K562 (cell line): ENCODE data around the gene ELMOD1. TPM values are rescaled to one million over a fixed set of nuclear protein-coding genes. Genes with fewer than 3 reads are reported as not detected.

Source experiments
- CBFA2T3 ChIP-seq: fragments of 450-650 bp; IDR thresholded peaks from 2 replicates; pipeline ENCODE4 v1.6.1; 2017
- CBX1 ChIP-seq: sonication (generic); IDR thresholded peaks from 2 replicates; pipeline ENCODE4 v1.6.1; 2016; ENCODE audit warnings: antibody characterized with exemption, low read depth, mild to moderate bottlenecking
- CBX3 ChIP-seq, 2 experiments: IDR thresholded peaks; 1 replicate in 1 of 2; 2 replicates in 1 of 2; pipeline ENCODE4 v1.6.1; 2012; ENCODE audit warnings: inconsistent platforms in 2 of 2, low read length in 2 of 2, borderline replicate concordance in 1 of 2, control low read depth in 1 of 2
- DMBX1 ChIP-seq: fragments of 250-450 bp; sonication (Bioruptor Pico); IDR thresholded peaks from 2 replicates; pipeline ENCODE4 v1.8.0; 2022; ENCODE audit warnings: inconsistent platforms, mild to moderate bottlenecking, moderate library complexity, borderline replicate concordance
- ELF1 ChIP-seq: fragments of 200-800 bp; sonication (Bioruptor generic); IDR thresholded peaks from 2 replicates; pipeline ENCODE4 v1.6.1; 2016; ENCODE audit warnings: missing genetic modification characterization, missing compliant biosample characterization
- EP400 ChIP-seq: fragments of 450-650 bp; IDR thresholded peaks from 2 replicates; pipeline ENCODE4 v1.6.1; 2017; ENCODE audit warnings: antibody characterized with exemption, mild to moderate bottlenecking, moderate library complexity
- HLTF ChIP-seq: fragments of 450-650 bp; IDR thresholded peaks from 2 replicates; pipeline ENCODE4 v1.6.1; 2016
- KLF6 ChIP-seq: fragments of 250-450 bp; sonication (Bioruptor Pico); IDR thresholded peaks from 2 replicates; pipeline ENCODE4 v1.4.0; 2020; ENCODE audit warnings: mild to moderate bottlenecking, moderate library complexity, borderline replicate concordance
- NFATC3 ChIP-seq: fragments of 450-650 bp; IDR thresholded peaks from 2 replicates; pipeline ENCODE4 v1.6.1; 2017; ENCODE audit warnings: mild to moderate bottlenecking
- NFXL1 ChIP-seq: fragments of 450-650 bp; formaldehyde crosslinking; IDR thresholded peaks from 2 replicates; pipeline ENCODE4 v1.4.0; 2021; ENCODE audit warnings: mild to moderate bottlenecking
- RFX7 ChIP-seq: fragments of 250-450 bp; sonication (Bioruptor Pico); IDR thresholded peaks from 2 replicates; pipeline ENCODE4 v1.5.1; 2021; ENCODE audit warnings: mild to moderate bottlenecking
- ZC3H4 ChIP-seq: sonication (generic); formaldehyde crosslinking; IDR thresholded peaks from 2 replicates; pipeline ENCODE4 v1.9.0; 2021; ENCODE audit warnings: missing genetic modification reagents, borderline replicate concordance
- ZNF324 ChIP-seq: fragments of 250-450 bp; sonication (Bioruptor Pico); IDR thresholded peaks from 2 replicates; pipeline ENCODE4 v1.4.0; 2020; ENCODE audit warnings: mild to moderate bottlenecking
- ZNF583 ChIP-seq: fragments of 250-450 bp; sonication (Bioruptor Pico); IDR thresholded peaks from 2 replicates; pipeline ENCODE4 v1.4.0; 2020
- polyA plus RNA-seq, 8 experiments: library from polyadenylated mRNA; depleted of rRNA in 4 of 8; stranded (reverse) in 5 of 8; unstranded in 3 of 8; fragments of >200 nt; fragmentation: Nextera tagmentation in 2 of 8; fragmentation: Illumina TruSeq in 1 of 8; extraction: Ambion mirVana in 2 of 8; extraction: Trizol in 1 of 8; gene quantifications; 2 replicates each; pipeline versions ENCODE4 v1.2.1 to v1.2.3, GENCODE V29; 2011 to 2014; ENCODE audit warnings: inconsistent platforms in 1 of 8, missing spikeins in 1 of 8
- total RNA-seq, 7 experiments: library from RNA; depleted of rRNA in 6 of 7; stranded (reverse); fragments of >200 nt in 6 of 7; fragmentation: Illumina TruSeq in 2 of 7; extraction: Trizol in 2 of 7; gene quantifications; 2 replicates each; pipeline versions ENCODE4 v1.2.1 to v1.2.3, GENCODE V29; 2011 to 2021; ENCODE audit warnings: low replicate concordance in 1 of 7
- TF ChIP-seq, protein P1 (sequence below), 2 experiments: fragments of 450-650 bp in 1 of 2; IDR thresholded peaks; 2 replicates each; pipeline ENCODE4 v1.6.1; 2011 to 2017; ENCODE audit warnings: low read depth in 2 of 2, antibody characterized with exemption in 1 of 2, borderline replicate concordance in 1 of 2, low read length in 1 of 2, mild to moderate bottlenecking in 1 of 2, mixed read lengths in 1 of 2; ENCODE audit not compliant: control insufficient read depth in 1 of 2
- TF ChIP-seq, protein P2 (sequence below): fragments of 250-450 bp; sonication (Bioruptor Pico); IDR thresholded peaks from 2 replicates; pipeline ENCODE4 v1.8.0; 2021; ENCODE audit warnings: moderate library complexity, mild to moderate bottlenecking, inconsistent platforms
- TF ChIP-seq, protein P3 (sequence below), 2 experiments: fragments of 450-650 bp in 1 of 2; sonication (generic) in 1 of 2; formaldehyde crosslinking; conservative IDR thresholded peaks; 2 replicates each; pipeline versions ENCODE4 v1.4.0 to v1.8.1; 2020 to 2022; ENCODE audit warnings: mild to moderate bottlenecking in 1 of 2, missing genetic modification reagents in 1 of 2
- TF ChIP-seq, protein P4 (sequence below): fragments of 250-450 bp; sonication (Bioruptor Pico); IDR thresholded peaks from 2 replicates; pipeline ENCODE4 v1.8.0; 2021; ENCODE audit warnings: mild to moderate bottlenecking, moderate library complexity
- TF ChIP-seq, protein P5 (sequence below), 2 experiments: fragments of 200-800 bp in 1 of 2; sonication (Bioruptor generic) in 1 of 2; sonication (generic) in 1 of 2; formaldehyde crosslinking in 1 of 2; IDR thresholded peaks in 1 of 2; conservative IDR thresholded peaks in 1 of 2; 2 replicates each; pipeline versions ENCODE4 v1.5.0 to v1.6.1; 2016 to 2020; ENCODE audit warnings: missing compliant biosample characterization in 1 of 2, missing genetic modification characterization in 1 of 2, missing genetic modification reagents in 1 of 2
- TF ChIP-seq, protein P6 (sequence below): sonication (generic); IDR thresholded peaks from 2 replicates; pipeline ENCODE4 v1.6.1; 2016

The ELMOD1 gene
- total and polyA plus RNA-seq, 9 of the 15 experiments (the other 6 are each of a cell fraction or from before 2014, with no cell fraction given) = not detected

DNA sequence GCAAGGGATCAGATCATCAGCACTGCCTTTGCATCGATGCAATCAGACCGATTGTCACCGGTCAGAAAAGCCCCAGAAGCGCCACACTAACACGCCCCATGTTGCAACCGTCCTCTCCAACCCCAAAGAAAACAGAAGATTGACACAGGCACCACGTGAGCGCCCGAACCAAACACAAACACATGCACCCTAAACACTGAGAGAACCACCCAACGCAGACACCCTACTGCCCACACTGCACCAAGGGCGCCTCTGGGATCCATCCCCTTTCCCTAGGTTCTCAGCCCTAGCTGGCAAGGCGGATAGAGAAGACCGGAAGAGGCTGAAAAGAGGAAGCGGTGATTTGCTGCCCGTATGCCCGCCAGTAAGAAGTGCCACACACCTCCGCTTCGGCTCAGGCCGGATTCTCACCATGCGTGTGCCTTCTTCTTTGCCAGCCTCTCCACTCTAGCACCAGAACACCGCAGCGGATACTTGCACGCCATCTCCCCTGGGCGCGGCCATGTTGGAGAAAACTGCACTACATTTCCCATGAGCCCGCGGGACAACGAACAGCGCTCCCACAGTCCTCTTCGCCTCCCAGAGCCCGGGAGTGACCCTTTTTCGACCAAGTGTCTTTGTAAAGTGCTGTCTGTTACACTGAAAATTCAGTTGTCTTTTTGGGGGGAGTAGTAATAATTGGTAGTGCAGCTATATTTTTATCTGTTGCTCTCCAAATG, 25.6 kb upstream of the ELMOD1 start, which contains the start of gene ALKBH8 (continued):
- no peak for TF ChIP-seq CBX1
- no peak for TF ChIP-seq ZNF583 (CRISPR knock-in tag)
- TF ChIP-seq NFXL1 = no peak
- TF ChIP-seq, protein P1, sequence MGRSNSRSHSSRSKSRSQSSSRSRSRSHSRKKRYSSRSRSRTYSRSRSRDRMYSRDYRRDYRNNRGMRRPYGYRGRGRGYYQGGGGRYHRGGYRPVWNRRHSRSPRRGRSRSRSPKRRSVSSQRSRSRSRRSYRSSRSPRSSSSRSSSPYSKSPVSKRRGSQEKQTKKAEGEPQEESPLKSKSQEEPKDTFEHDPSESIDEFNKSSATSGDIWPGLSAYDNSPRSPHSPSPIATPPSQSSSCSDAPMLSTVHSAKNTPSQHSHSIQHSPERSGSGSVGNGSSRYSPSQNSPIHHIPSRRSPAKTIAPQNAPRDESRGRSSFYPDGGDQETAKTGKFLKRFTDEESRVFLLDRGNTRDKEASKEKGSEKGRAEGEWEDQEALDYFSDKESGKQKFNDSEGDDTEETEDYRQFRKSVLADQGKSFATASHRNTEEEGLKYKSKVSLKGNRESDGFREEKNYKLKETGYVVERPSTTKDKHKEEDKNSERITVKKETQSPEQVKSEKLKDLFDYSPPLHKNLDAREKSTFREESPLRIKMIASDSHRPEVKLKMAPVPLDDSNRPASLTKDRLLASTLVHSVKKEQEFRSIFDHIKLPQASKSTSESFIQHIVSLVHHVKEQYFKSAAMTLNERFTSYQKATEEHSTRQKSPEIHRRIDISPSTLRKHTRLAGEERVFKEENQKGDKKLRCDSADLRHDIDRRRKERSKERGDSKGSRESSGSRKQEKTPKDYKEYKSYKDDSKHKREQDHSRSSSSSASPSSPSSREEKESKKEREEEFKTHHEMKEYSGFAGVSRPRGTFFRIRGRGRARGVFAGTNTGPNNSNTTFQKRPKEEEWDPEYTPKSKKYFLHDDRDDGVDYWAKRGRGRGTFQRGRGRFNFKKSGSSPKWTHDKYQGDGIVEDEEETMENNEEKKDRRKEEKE (IDR thresholded peaks at IDR 0.05; ENCODE audit: borderline replicate concordance in 1 of 2, control insufficient read depth in 1 of 2, low read depth in 2 of 2, low read length in 1 of 2) = no peak; a peak in 1 of 4 replicates
- TF ChIP-seq, protein P2, sequence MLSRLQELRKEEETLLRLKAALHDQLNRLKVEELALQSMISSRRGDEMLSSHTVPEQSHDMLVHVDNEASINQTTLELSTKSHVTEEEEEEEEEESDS (CRISPR knock-in tag) = no peak
- TF ChIP-seq RFX7 (CRISPR knock-in tag) = no peak
- TF ChIP-seq, protein P3, sequence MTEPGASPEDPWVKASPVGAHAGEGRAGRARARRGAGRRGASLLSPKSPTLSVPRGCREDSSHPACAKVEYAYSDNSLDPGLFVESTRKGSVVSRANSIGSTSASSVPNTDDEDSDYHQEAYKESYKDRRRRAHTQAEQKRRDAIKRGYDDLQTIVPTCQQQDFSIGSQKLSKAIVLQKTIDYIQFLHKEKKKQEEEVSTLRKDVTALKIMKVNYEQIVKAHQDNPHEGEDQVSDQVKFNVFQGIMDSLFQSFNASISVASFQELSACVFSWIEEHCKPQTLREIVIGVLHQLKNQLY (CRISPR knock-in tag; conservative IDR thresholded peaks at IDR 0.05) = no peak
- TF ChIP-seq, protein P4, sequence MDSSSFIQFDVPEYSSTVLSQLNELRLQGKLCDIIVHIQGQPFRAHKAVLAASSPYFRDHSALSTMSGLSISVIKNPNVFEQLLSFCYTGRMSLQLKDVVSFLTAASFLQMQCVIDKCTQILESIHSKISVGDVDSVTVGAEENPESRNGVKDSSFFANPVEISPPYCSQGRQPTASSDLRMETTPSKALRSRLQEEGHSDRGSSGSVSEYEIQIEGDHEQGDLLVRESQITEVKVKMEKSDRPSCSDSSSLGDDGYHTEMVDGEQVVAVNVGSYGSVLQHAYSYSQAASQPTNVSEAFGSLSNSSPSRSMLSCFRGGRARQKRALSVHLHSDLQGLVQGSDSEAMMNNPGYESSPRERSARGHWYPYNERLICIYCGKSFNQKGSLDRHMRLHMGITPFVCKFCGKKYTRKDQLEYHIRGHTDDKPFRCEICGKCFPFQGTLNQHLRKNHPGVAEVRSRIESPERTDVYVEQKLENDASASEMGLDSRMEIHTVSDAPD (CRISPR knock-in tag) = no peak
- TF ChIP-seq KLF6 (CRISPR knock-in tag) = no peak
- no peak for TF ChIP-seq ZC3H4 (CRISPR knock-in tag)
- TF ChIP-seq ELF1 = peak; percentile 89
- TF ChIP-seq ZNF324 (CRISPR knock-in tag) = no peak
- no peak for TF ChIP-seq NFATC3
- peak in 1 of 2 experiments; percentile 72; a peak in 1 of 3 replicates for TF ChIP-seq CBX3 (IDR thresholded peaks at IDR 0.05; ENCODE audit: borderline replicate concordance in 1 of 2, low read length in 2 of 2)
- TF ChIP-seq, protein P5, sequence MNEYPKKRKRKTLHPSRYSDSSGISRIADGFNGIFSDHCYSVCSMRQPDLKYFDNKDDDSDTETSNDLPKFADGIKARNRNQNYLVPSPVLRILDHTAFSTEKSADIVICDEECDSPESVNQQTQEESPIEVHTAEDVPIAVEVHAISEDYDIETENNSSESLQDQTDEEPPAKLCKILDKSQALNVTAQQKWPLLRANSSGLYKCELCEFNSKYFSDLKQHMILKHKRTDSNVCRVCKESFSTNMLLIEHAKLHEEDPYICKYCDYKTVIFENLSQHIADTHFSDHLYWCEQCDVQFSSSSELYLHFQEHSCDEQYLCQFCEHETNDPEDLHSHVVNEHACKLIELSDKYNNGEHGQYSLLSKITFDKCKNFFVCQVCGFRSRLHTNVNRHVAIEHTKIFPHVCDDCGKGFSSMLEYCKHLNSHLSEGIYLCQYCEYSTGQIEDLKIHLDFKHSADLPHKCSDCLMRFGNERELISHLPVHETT (CRISPR knock-in tag; conservative IDR thresholded peaks at IDR 0.05 in 1 of 2, IDR thresholded peaks at IDR 0.05 in 1 of 2) = 0 out of 4 replicates have a peak, but pooled peaks of 1 of the 2 experiments have one; percentile 42
- 0 out of 2 replicates have a peak, but pooled peaks have one; percentile 49 for TF ChIP-seq DMBX1 (CRISPR knock-in tag)
- TF ChIP-seq, protein P6, sequence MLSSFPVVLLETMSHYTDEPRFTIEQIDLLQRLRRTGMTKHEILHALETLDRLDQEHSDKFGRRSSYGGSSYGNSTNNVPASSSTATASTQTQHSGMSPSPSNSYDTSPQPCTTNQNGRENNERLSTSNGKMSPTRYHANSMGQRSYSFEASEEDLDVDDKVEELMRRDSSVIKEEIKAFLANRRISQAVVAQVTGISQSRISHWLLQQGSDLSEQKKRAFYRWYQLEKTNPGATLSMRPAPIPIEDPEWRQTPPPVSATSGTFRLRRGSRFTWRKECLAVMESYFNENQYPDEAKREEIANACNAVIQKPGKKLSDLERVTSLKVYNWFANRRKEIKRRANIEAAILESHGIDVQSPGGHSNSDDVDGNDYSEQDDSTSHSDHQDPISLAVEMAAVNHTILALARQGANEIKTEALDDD = no peak
- peak; percentile 86 for TF ChIP-seq EP400
- no peak for TF ChIP-seq CBFA2T3
- peak; percentile 46; the same call in 1 of the 2 replicates for TF ChIP-seq HLTF
